IMR-90 (cell line): ENCODE measurements around the gene PLXDC1. TPM values are rescaled to one million over a fixed set of nuclear protein-coding genes. Genes with fewer than 3 reads are reported as not detected.

Experiments used
- ATAC-seq: fragments of 200-7000 bp; cut with Tn5 transposase; 2 replicates; pipeline ENCODE4 v1.9.1; 2020; ENCODE audit warnings: low read depth, mild to moderate bottlenecking, moderate library complexity
- BruUV-seq: library from RNA; stranded (reverse); fragments of 400-500 nt; replicated peaks from 2 replicates; lab custom pipeline; 2021; lab: Mats Ljungman, UMichigan
- CTCF ChIA-PET: fragments of 300-600 bp; formaldehyde crosslinking; extraction: SDS; loops from one replicate; lab custom pipeline; 2021; ENCODE audit warnings: antibody characterized with exemption; lab: Yijun Ruan, JAX
- POLR2A ChIA-PET: fragments of 300-600 bp; sonication (Branson Sonifier 250); formaldehyde crosslinking; loops from one replicate; lab custom pipeline; 2022; ENCODE audit warnings: antibody characterized with exemption; ENCODE audit not compliant: unreplicated experiment; lab: Charles Lee
- DNase-seq: peaks from one replicate; pipeline ENCODE4 v3.0.0; 2013
- H2AFZ ChIP-seq: replicated peaks from 2 replicates; pipeline ENCODE3; 2013; ENCODE audit warnings: low read length, mild to moderate bottlenecking; ENCODE audit not compliant: poor library complexity
- H2AK5ac ChIP-seq: 2 replicates; pipeline ENCODE4 v1.6.1; 2013; ENCODE audit warnings: low read depth, low read length, inconsistent platforms
- H2AK9ac ChIP-seq: replicated peaks from 2 replicates; pipeline ENCODE3; 2013; ENCODE audit warnings: mild to moderate bottlenecking, low read depth, low read length, moderate library complexity; ENCODE audit not compliant: poor library complexity
- H2BK120ac ChIP-seq: 2 replicates; pipeline ENCODE4 v1.6.1; 2013; ENCODE audit warnings: low read depth, low read length, inconsistent platforms
- H2BK15ac ChIP-seq: 3 replicates; pipeline ENCODE4 v1.6.1; 2013; ENCODE audit warnings: low read depth, low read length, inconsistent platforms
- H2BK20ac ChIP-seq: 2 replicates; pipeline ENCODE4 v1.6.1; 2013; ENCODE audit warnings: low read depth, mild to moderate bottlenecking, inconsistent platforms, low read length, moderate library complexity
- H2BK5ac ChIP-seq: 2 replicates; pipeline ENCODE4 v1.6.1; 2013; ENCODE audit warnings: mild to moderate bottlenecking, low read depth, low read length, inconsistent platforms; ENCODE audit not compliant: poor library complexity, severe bottlenecking
- H3K14ac ChIP-seq: replicated peaks from 2 replicates; pipeline ENCODE4 v1.6.1; 2013; ENCODE audit warnings: low read depth, low read length, inconsistent platforms
- H3K18ac ChIP-seq: 2 replicates; pipeline ENCODE4 v1.6.1; 2013; ENCODE audit warnings: low read depth, low read length, control low read depth
- H3K23ac ChIP-seq: 2 replicates; pipeline ENCODE4 v1.6.1; 2013; ENCODE audit warnings: low read depth, low read length, inconsistent platforms
- H3K27ac ChIP-seq: 2 replicates; pipeline ENCODE4 v1.5.1; 2013; ENCODE audit warnings: mild to moderate bottlenecking, control low read depth, low read length; ENCODE audit not compliant: insufficient read depth
- H3K27me3 ChIP-seq: 2 replicates; pipeline ENCODE4 v1.6.1; 2013; ENCODE audit warnings: low read length; ENCODE audit not compliant: control insufficient read depth, insufficient read depth
- H3K36me3 ChIP-seq: 2 replicates; pipeline ENCODE4 v1.6.1; 2013; ENCODE audit warnings: low read length, mixed read lengths; ENCODE audit not compliant: control insufficient read depth, insufficient read depth
- H3K4ac ChIP-seq: 2 replicates; pipeline ENCODE4 v1.6.1; 2013; ENCODE audit warnings: low read depth, low read length, inconsistent platforms
- H3K4me1 ChIP-seq: 2 replicates; pipeline ENCODE4 v1.6.1; 2013; ENCODE audit warnings: low read length, mixed read lengths; ENCODE audit not compliant: control insufficient read depth, insufficient read depth
- H3K4me2 ChIP-seq: 2 replicates; pipeline ENCODE4 v1.6.1; 2013; ENCODE audit warnings: low read depth, mild to moderate bottlenecking, control low read depth, low read length, moderate library complexity
- H3K4me3 ChIP-seq: 2 replicates; pipeline ENCODE4 v1.5.1; 2013; ENCODE audit warnings: low read depth, mild to moderate bottlenecking, control low read depth, low read length, moderate library complexity; ENCODE audit not compliant: insufficient read depth
- H3K56ac ChIP-seq: 2 replicates; pipeline ENCODE4 v1.6.1; 2013; ENCODE audit warnings: low read length, inconsistent platforms; ENCODE audit not compliant: insufficient read depth; ENCODE audit errors: extremely low read depth
- H3K79me1 ChIP-seq, 2 experiments: 2 replicates each; pipeline ENCODE4 v1.6.1; 2013; ENCODE audit warnings: low read length in 2 of 2, inconsistent platforms in 1 of 2, low read depth in 1 of 2
- H3K9ac ChIP-seq: 2 replicates; pipeline ENCODE4 v1.6.1; 2013; ENCODE audit warnings: low read depth, low read length, control low read depth
- H3K9me1 ChIP-seq: 2 replicates; pipeline ENCODE4 v1.6.1; 2013; ENCODE audit warnings: low read length, inconsistent platforms; ENCODE audit not compliant: insufficient read depth
- H3K9me3 ChIP-seq: 2 replicates; pipeline ENCODE4 v1.6.1; 2013; ENCODE audit warnings: low read length; ENCODE audit not compliant: control insufficient read depth, insufficient read depth
- H4K20me1 ChIP-seq: 2 replicates; pipeline ENCODE4 v1.6.1; 2013; ENCODE audit warnings: low read length, inconsistent platforms; ENCODE audit not compliant: insufficient read depth
- H4K5ac ChIP-seq: 2 replicates; pipeline ENCODE4 v1.6.1; 2013; ENCODE audit warnings: mild to moderate bottlenecking, low read depth, low read length, control low read depth
- H4K8ac ChIP-seq, 2 experiments: 2 replicates each; pipeline ENCODE4 v1.6.1; 2013; ENCODE audit warnings: low read depth in 2 of 2, low read length in 2 of 2, control low read depth in 1 of 2, inconsistent platforms in 1 of 2
- H4K91ac ChIP-seq: 2 replicates; pipeline ENCODE4 v1.6.1; 2013; ENCODE audit warnings: low read depth, low read length, inconsistent platforms; ENCODE audit not compliant: insufficient read depth
- BHLHE40 ChIP-seq: fragments of 150-350 bp; IDR thresholded peaks from 2 replicates; pipeline ENCODE4 v1.6.1; 2016; ENCODE audit warnings: mild to moderate bottlenecking, low read depth, low read length
- CEBPB ChIP-seq: IDR thresholded peaks from 2 replicates; pipeline ENCODE4 v1.6.1; 2012; ENCODE audit warnings: low read depth, low read length, improper control_type of control experiment
- CHD1 ChIP-seq: IDR thresholded peaks from 2 replicates; pipeline ENCODE4 v1.6.1; 2012; ENCODE audit warnings: low read depth, low read length, improper control_type of control experiment
- CTCF ChIP-seq: conservative IDR thresholded peaks from 2 replicates; pipeline ENCODE4 v1.5.1; 2012; ENCODE audit warnings: mild to moderate bottlenecking, low read depth, low read length, improper control_type of control experiment
- FOS ChIP-seq: fragments of 150-350 bp; IDR thresholded peaks from 2 replicates; pipeline ENCODE4 v1.6.1; 2016; ENCODE audit warnings: low read depth, low read length
- MAZ ChIP-seq: IDR thresholded peaks from 2 replicates; pipeline ENCODE4 v1.6.1; 2012; ENCODE audit warnings: low read depth, mild to moderate bottlenecking, low read length, improper control_type of control experiment, moderate library complexity, borderline replicate concordance
- MXI1 ChIP-seq: IDR thresholded peaks from 2 replicates; pipeline ENCODE4 v1.6.1; 2012; ENCODE audit warnings: low read depth, mild to moderate bottlenecking, low read length, moderate library complexity, borderline replicate concordance
- NFE2L2 ChIP-seq: fragments of 150-350 bp; IDR thresholded peaks from 2 replicates; pipeline ENCODE4 v1.6.1; 2016; ENCODE audit warnings: low read depth, mild to moderate bottlenecking, low read length
- POLR2A ChIP-seq: IDR thresholded peaks from 2 replicates; pipeline ENCODE4 v1.6.1; 2012; ENCODE audit warnings: mild to moderate bottlenecking, low read depth, low read length
- RCOR1 ChIP-seq: IDR thresholded peaks from 2 replicates; pipeline ENCODE4 v1.6.1; 2012; ENCODE audit warnings: mild to moderate bottlenecking, low read length, improper control_type of control experiment; ENCODE audit not compliant: insufficient replicate concordance
- RFX5 ChIP-seq: IDR thresholded peaks from 2 replicates; pipeline ENCODE4 v1.8.0; 2012; ENCODE audit warnings: low read depth, mild to moderate bottlenecking, low read length, moderate library complexity
- SMC3 ChIP-seq: fragments of 150-350 bp; IDR thresholded peaks from 2 replicates; pipeline ENCODE4 v1.6.1; 2016; ENCODE audit warnings: low read depth, mild to moderate bottlenecking, antibody characterized with exemption, low read length, moderate library complexity
- WGBS, 2 experiments: methylation state at CpG; one replicate each; pipeline versions ENCODE4 v1.1.5 to v1.1.7; 2013; ENCODE audit warnings: missing lambda C conversion rate in 2 of 2; ENCODE audit not compliant: insufficient read length in 1 of 2; ENCODE audit errors: extremely low coverage in 2 of 2; 5-methylcytosine and 5-hydroxymethylcytosine counted together
- dilution Hi-C: fragments of 300-500 bp; cut with HindIII; formaldehyde crosslinking; loops from one replicate; pipeline ENCODE4 v1.14.3; 2018; ENCODE audit warnings: low sequenced_read_pairs; ENCODE audit not compliant: unreplicated experiment
- in situ Hi-C: fragments of 300-500 bp; cut with MboI; formaldehyde crosslinking; loops from 3 replicates; pipeline ENCODE4 v1.14.3; 2019; ENCODE audit warnings: low sequenced_read_pairs, inconsistent platforms, mixed read lengths
- intact Hi-C: fragments of 100-400 bp; cut with micrococcal nuclease; formaldehyde crosslinking; loops from 2 replicates; pipeline ENCODE4 v1.10.0; 2022
- polyA plus RNA-seq, 3 experiments: library from polyadenylated mRNA; depleted of rRNA; stranded (reverse); fragments of >200 nt; gene quantifications; 2 replicates each; pipeline ENCODE4 v1.2.3, GENCODE V29; 2012; ENCODE audit warnings: low replicate concordance in 1 of 3
- total RNA-seq: library from RNA; depleted of rRNA; stranded (reverse); fragments of >200 nt; gene quantifications from 2 replicates; pipeline ENCODE4 v1.2.3, GENCODE V29; 2012
- TF ChIP-seq, protein P1 (sequence below): fragments of 150-350 bp; IDR thresholded peaks from 2 replicates; pipeline ENCODE4 v1.6.1; 2016; ENCODE audit warnings: low read depth, mild to moderate bottlenecking, low read length, moderate library complexity, borderline replicate concordance
- TF ChIP-seq, protein P2 (sequence below): fragments of 150-350 bp; IDR thresholded peaks from 2 replicates; pipeline ENCODE4 v1.6.1; 2017; ENCODE audit warnings: mild to moderate bottlenecking, antibody characterized with exemption, low read length, low read depth

The PLXDC1 gene
- total and polyA plus RNA-seq, 2 of the 4 experiments (the other 2 are of a cell fraction) = under 0.01 to 0.50 TPM

DNA sequence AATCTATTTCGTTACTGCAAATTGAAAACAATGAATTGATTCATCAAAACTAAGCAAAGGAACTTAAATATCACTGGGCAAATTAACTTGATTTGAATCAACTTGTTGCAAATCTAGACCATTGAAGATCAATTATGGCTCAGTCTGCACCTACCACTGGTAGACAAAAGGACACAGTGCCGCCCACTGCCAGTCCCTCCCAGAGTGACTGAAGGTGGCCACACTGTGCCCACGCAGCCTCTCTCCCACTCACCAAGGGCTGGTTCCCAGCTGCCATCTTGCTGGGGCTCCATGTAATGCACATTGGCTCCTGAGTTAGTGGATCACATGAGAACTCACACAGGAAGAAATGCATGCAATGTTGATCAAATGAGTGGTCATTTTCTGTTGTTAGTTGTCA lies 78.1 kb downstream of the PLXDC1 start:
- TF ChIP-seq RFX5 (no peak), FOS (no peak), RCOR1 (no peak), CTCF (no peak), CEBPB (no peak), NFE2L2 (no peak), MXI1 (no peak), CHD1 (no peak), MAZ (no peak), SMC3 (no peak), BHLHE40 (no peak), POLR2A (no peak)
- TF ChIP-seq, protein P1, sequence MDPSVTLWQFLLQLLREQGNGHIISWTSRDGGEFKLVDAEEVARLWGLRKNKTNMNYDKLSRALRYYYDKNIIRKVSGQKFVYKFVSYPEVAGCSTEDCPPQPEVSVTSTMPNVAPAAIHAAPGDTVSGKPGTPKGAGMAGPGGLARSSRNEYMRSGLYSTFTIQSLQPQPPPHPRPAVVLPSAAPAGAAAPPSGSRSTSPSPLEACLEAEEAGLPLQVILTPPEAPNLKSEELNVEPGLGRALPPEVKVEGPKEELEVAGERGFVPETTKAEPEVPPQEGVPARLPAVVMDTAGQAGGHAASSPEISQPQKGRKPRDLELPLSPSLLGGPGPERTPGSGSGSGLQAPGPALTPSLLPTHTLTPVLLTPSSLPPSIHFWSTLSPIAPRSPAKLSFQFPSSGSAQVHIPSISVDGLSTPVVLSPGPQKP = no peak
- TF ChIP-seq, protein P2, sequence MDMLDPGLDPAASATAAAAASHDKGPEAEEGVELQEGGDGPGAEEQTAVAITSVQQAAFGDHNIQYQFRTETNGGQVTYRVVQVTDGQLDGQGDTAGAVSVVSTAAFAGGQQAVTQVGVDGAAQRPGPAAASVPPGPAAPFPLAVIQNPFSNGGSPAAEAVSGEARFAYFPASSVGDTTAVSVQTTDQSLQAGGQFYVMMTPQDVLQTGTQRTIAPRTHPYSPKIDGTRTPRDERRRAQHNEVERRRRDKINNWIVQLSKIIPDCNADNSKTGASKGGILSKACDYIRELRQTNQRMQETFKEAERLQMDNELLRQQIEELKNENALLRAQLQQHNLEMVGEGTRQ = no peak
- Histone ChIP-seq H3K18ac (no peak overlapping the region), H3K9ac (no peak overlapping the region), H3K56ac (no peak overlapping the region), H3K4ac (no peak overlapping the region), H2AK9ac (no peak overlapping the region), H3K9me1 (no peaks in the 10 kb centered on the region), H3K36me3 (no peaks in the 10 kb centered on the region), H3K27ac (no peak overlapping the region), H4K91ac (no peak overlapping the region), H2BK20ac (no peak overlapping the region), H2AK5ac (no peak overlapping the region), H3K27me3 (peaks cover 39% of the 10 kb centered on the region), H3K4me1 (no peaks in the 10 kb centered on the region), H3K79me1 (no peaks in the 10 kb centered on the region), H3K23ac (no peak overlapping the region), H4K5ac (no peak overlapping the region), H2BK15ac (no peak overlapping the region), H3K14ac (no peak overlapping the region), H4K8ac (no peak overlapping the region), H3K4me3 (no peak overlapping the region), H2BK5ac (no peak overlapping the region), H3K4me2 (no peak overlapping the region), H2BK120ac (no peak overlapping the region), H3K9me3 (no peaks in the 10 kb centered on the region), H2AFZ (no peak overlapping the region), H4K20me1 (no peaks in the 10 kb centered on the region)
- intact Hi-C loops (no loop called here), in situ Hi-C loops (loop anchor here (5.0 kb wide), 1 partner anchor 74 kb away; no protein-coding TSS in a partner anchor), dilution Hi-C loops (no loop called here)
- no CpG with 5 or more reads among the region's 3 CpGs for WGBS, 2 experiments
- ChIA-PET POLR2A (no interaction called here), CTCF (no interaction called here)
- no TSS peak for BruUV-seq
- no peak for ATAC-seq
- DNase-seq = no peak
